Effector memory CD8-positive, alpha-beta T cell (primary cell): ENCODE data around the gene KIF1B.

Experiments used
- ATAC-seq: fragments of 150-1000 bp; cut with Tn5 transposase; replicated peaks from 2 replicates; pipeline ENCODE4 v1.10.0; 2021; ENCODE audit warnings: mild to moderate bottlenecking, moderate library complexity
- DNase-seq, 3 experiments: peaks; one replicate each; pipeline ENCODE4 v3.0.0; 2021
- H3K27ac Mint-ChIP-seq, 2 donors: one replicate each; pipeline ENCODE4 v1.8.0; 2022; ENCODE audit warnings: mild to moderate bottlenecking in 2 of 2, mixed read lengths in 2 of 2, moderate library complexity in 2 of 2
- H3K27me3 Mint-ChIP-seq, 2 donors: one replicate each; pipeline ENCODE4 v1.8.0; 2022; ENCODE audit warnings: mixed read lengths in 2 of 2
- H3K36me3 Mint-ChIP-seq: one replicate; pipeline ENCODE4 v1.8.0; 2022; ENCODE audit warnings: mild to moderate bottlenecking, moderate library complexity, mixed read lengths; ENCODE audit not compliant: insufficient read depth
- H3K4me1 Mint-ChIP-seq, 2 donors: one replicate each; pipeline ENCODE4 v1.8.0; 2022; ENCODE audit warnings: low read depth in 2 of 2, mixed read lengths in 2 of 2
- H3K4me3 Mint-ChIP-seq, 2 donors: one replicate each; pipeline ENCODE4 v1.8.0; 2022; ENCODE audit warnings: mild to moderate bottlenecking in 2 of 2, mixed read lengths in 2 of 2, moderate library complexity in 2 of 2
- H3K9me3 Mint-ChIP-seq, 2 donors: one replicate each; pipeline ENCODE4 v1.8.0; 2022; ENCODE audit warnings: mixed read lengths in 2 of 2

Gene KIF1B

DNA sequence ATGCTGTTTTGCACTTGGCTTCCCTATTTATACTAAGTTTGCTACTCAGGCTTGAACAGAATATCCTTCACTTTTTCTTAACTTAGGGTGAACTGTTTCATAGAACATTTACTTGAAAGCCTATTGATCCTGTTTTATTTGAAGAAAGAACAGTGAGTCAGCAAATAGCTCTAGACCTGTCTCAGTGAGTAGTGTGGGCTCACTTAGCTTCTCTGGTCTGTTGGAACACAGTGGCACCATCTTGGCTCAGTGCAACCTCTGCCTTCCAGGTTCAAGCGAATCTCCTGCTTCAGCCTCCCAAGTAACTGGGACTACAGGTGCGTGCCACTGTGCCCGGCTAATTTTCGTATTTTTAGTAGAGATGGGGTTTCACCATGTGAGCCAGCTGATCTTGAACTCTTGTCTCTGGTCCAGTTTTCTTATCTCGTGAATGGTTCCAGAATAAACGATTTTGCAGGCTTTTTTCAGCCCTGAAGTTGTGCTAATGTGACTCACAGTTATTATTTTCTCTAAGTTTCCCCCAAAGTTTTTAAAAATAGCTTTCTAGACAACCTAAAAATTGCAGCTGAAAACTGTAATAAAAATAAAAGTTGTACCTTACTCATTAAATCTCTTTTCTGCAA is 76.8 kb downstream of the KIF1B start:
- no peak for DNase-seq
- peaks cover 14% of the 10 kb centered on the region for H3K36me3 Mint-ChIP-seq
- no peaks in the 10 kb centered on the region for H3K4me1 Mint-ChIP-seq
- H3K27me3 Mint-ChIP-seq: no peaks in the 10 kb centered on the region
- no peaks in the 10 kb centered on the region for H3K9me3 Mint-ChIP-seq
- H3K4me3 Mint-ChIP-seq: no peak overlapping the region
- ATAC-seq: no peak
- no peak overlapping the region for H3K27ac Mint-ChIP-seq

DNA sequence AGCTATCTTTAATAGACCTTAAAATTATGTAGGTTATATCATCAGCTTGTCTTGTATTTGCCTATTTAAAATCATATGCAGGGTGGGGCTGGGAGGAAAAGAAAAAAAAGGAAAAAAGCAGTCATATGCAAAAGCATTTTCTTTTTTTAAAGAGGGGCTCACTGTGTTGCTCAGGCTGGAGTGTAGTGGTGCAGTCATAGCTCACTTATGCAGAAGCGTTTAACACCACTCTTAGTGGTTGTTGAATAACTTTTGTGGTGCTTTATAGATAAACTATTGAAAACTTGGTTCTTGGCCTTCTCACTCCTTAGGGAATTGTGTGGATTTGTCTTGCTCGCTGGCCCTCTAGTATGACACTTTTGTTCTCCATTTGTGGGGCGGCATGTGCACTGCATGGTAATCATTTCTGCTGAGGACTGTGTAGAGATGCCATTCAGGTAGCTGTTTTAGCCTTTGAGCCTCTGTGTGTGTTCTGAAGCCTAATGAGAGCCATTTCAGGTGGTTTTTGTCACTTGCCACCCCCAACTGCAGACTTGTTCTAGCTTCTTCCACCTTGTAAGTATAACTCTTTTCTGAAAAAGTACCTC is 77.8 kb downstream of the KIF1B start:
- no peak for DNase-seq
- Mint-ChIP-seq H3K27me3 (no peaks in the 10 kb centered on the region), H3K4me1 (no peaks in the 10 kb centered on the region), H3K27ac (no peak overlapping the region), H3K36me3 (peaks cover 13% of the 10 kb centered on the region), H3K9me3 (no peaks in the 10 kb centered on the region), H3K4me3 (no peak overlapping the region)
- no peak for ATAC-seq

DNA sequence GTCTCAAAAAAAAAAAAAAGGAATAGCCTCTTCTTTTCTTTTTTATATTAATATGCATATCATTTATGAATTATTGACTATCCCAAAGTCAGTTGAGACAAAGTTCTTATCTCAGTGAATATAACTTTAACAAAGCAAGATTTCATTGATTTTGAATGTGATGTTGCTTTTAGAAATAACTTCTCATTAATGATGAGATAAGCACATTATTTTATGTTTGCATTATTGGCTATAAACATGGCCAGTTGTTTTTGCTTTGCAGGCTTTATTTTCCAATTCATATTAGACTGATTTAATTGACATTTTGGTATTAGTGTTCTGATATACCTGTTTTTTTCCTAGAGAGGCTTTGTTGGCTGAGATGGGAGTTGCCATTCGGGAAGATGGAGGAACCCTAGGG is 81.3 kb downstream of the KIF1B start:
- H3K4me3 Mint-ChIP-seq: no peak overlapping the region
- H3K27me3 Mint-ChIP-seq: no peaks in the 10 kb centered on the region
- H3K9me3 Mint-ChIP-seq: no peaks in the 10 kb centered on the region
- no peak overlapping the region for H3K27ac Mint-ChIP-seq
- DNase-seq (no peak), ATAC-seq (no peak)
- H3K4me1 Mint-ChIP-seq: no peaks in the 10 kb centered on the region
- peaks cover 18% of the 10 kb centered on the region for H3K36me3 Mint-ChIP-seq

- no peak for ATAC-seq
- Mint-ChIP-seq H3K4me1 (no peaks in the 10 kb centered on the region), H3K9me3 (no peaks in the 10 kb centered on the region), H3K27me3 (no peaks in the 10 kb centered on the region), H3K4me3 (no peak overlapping the region), H3K36me3 (peaks cover 18% of the 10 kb centered on the region), H3K27ac (peak overlapping the region in 1 of 2 donors; percentile 55)
- DNase-seq: no peak
Measured at GRCh38 chr1:10292188-10292587, 81.8 kb downstream of the KIF1B start.

DNA sequence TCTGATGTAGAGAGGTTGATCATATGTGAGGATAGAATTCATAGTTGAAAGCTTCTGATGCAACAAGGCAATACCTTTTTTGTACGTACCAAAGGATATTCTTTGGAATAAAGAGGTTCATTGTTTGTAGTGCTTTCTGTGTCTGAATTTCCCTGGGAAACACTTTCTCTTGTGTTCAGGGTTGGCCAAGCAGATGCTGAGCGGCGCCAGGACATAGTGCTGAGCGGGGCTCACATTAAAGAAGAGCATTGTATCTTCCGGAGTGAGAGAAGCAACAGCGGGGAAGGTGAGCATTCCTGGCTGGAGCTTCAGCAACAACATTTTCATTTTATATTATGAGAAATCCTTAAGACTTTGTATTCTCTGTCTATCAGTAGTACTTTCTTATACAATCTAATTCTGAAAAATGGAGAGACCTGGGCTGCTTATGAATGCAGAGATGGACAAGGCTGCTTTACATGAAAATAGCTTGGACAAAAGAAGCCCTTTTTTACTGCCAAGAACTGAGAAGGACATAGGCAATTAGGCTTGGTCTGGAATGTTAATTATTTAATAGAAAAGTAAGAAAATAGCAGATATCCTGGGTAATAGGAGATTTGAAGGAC is 85.2 kb downstream of the KIF1B start:
- H3K4me1 Mint-ChIP-seq: no peaks in the 10 kb centered on the region
- no peak for ATAC-seq
- H3K27me3 Mint-ChIP-seq: no peaks in the 10 kb centered on the region

DNA sequence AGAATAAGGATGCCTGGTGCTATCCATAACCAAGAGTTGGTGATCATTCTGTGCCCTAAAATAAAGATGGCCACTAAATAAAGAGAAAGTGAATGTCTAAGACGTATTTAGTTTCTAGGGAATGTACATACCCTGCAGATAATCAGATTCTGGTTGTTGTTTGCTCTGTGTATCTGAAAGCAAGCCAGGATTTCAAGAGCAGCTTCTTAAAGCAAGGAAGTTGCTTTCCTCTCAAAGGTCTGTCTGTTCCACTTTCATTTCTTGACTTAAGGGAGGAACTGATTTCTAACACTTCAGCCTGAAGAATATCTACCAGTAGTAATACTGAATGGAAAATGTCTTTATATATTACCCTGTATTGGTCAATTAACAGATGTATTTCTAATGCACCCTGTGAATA is 88.8 kb downstream of the KIF1B start:
- H3K27me3 Mint-ChIP-seq: no peaks in the 10 kb centered on the region
- no peak overlapping the region for H3K4me3 Mint-ChIP-seq
- DNase-seq (no peak), ATAC-seq (no peak)
- H3K27ac Mint-ChIP-seq: no peak overlapping the region
- H3K36me3 Mint-ChIP-seq: peaks cover 13% of the 10 kb centered on the region
- H3K4me1 Mint-ChIP-seq: no peaks in the 10 kb centered on the region
- H3K9me3 Mint-ChIP-seq: no peaks in the 10 kb centered on the region

More for the DNA sequence above, 85.2 kb downstream of the KIF1B start:
- H3K9me3 Mint-ChIP-seq: no peaks in the 10 kb centered on the region
- peaks cover 19% of the 10 kb centered on the region for H3K36me3 Mint-ChIP-seq
- H3K4me3 Mint-ChIP-seq: no peak overlapping the region
- DNase-seq: no peak
- H3K27ac Mint-ChIP-seq: no peak overlapping the region

DNA sequence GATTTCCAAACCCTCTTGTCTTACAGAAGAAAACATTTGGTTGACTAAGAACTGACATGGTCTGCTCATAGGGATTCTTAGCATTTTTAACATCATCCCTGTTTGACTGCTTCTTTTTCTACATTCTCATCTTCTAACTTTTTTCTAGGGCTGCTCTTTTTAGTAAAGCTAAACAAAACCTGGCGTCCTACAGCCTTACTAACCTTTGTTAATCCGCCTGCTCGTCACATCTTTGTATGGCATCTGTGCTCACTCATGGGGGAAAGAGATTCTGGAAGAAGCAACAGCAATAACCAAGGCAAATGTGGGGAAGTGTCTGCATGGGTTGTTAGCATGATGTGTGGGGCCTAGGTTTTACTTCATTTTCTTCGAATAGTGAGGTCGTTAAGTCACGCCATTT is 92.0 kb downstream of the KIF1B start:
- Mint-ChIP-seq H3K27me3 (no peaks in the 10 kb centered on the region), H3K9me3 (no peaks in the 10 kb centered on the region), H3K4me3 (no peak overlapping the region), H3K4me1 (peaks cover 0 to 2% of the 10 kb centered on the region in 2 donors), H3K36me3 (peaks cover 10% of the 10 kb centered on the region), H3K27ac (no peak overlapping the region)
- ATAC-seq (no peak), DNase-seq (no peak)

DNA sequence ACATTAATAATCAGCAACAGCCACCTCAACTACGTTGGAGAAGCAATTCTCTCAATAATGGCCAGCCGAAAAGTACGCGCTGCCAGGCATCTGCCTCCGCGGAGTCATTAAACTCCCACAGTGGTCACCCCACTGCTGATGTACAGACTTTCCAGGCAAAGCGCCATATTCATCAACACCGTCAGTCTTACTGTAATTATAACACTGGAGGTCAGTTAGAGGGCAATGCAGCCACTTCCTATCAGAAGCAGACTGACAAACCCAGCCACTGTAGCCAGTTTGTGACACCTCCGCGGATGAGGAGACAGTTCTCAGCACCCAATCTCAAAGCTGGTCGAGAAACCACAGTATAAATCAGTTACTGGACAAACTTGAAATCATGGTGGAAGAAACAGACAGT is 93.9 kb downstream of the KIF1B start:
- Mint-ChIP-seq H3K9me3 (no peaks in the 10 kb centered on the region), H3K27ac (no peak overlapping the region), H3K4me3 (no peak overlapping the region), H3K4me1 (peaks cover 3 to 13% of the 10 kb centered on the region in 2 donors), H3K27me3 (no peaks in the 10 kb centered on the region), H3K36me3 (peaks cover 6% of the 10 kb centered on the region)
- no peak for ATAC-seq
- no peak for DNase-seq

GRCh38 chr1:10306435-10306834 is 96.1 kb downstream of the KIF1B start:
- no peak for DNase-seq
- ATAC-seq: no peak
- Mint-ChIP-seq H3K4me3 (no peak overlapping the region), H3K9me3 (no peaks in the 10 kb centered on the region), H3K27me3 (no peaks in the 10 kb centered on the region), H3K36me3 (peaks cover 6% of the 10 kb centered on the region), H3K27ac (no peak overlapping the region), H3K4me1 (peaks cover 3 to 13% of the 10 kb centered on the region in 2 donors)

DNA sequence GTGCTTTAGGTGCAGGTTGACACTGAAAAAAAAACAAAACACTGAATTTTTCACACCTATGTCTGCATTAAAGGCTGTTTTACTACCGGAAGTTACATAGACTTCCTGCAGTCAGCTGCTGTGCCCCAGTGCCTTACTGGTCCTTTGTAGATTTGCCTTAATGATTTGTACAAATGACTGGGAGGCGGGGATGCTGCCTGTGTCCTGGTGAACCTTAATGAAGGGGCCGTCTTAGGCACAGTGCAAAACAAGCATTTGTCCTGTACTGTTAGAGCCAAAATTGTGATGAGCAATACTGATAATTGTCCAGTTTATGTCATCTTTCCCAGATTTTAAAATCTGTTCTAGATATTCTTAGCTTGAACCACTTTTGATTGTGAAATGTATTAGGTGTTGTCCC is 97.6 kb downstream of the KIF1B start:
- no peaks in the 10 kb centered on the region for H3K9me3 Mint-ChIP-seq
- peaks cover 4% of the 10 kb centered on the region for H3K36me3 Mint-ChIP-seq
- peak overlapping the region; percentile 55 to 94 for H3K27ac Mint-ChIP-seq
- DNase-seq (peak; percentile 41 to 54 (median 42)), ATAC-seq (peak; percentile 99)
- H3K27me3 Mint-ChIP-seq: no peaks in the 10 kb centered on the region
- peaks cover 3 to 13% of the 10 kb centered on the region in 2 donors for H3K4me1 Mint-ChIP-seq
- peak overlapping the region in 1 of 2 donors; percentile 5 for H3K4me3 Mint-ChIP-seq

DNA sequence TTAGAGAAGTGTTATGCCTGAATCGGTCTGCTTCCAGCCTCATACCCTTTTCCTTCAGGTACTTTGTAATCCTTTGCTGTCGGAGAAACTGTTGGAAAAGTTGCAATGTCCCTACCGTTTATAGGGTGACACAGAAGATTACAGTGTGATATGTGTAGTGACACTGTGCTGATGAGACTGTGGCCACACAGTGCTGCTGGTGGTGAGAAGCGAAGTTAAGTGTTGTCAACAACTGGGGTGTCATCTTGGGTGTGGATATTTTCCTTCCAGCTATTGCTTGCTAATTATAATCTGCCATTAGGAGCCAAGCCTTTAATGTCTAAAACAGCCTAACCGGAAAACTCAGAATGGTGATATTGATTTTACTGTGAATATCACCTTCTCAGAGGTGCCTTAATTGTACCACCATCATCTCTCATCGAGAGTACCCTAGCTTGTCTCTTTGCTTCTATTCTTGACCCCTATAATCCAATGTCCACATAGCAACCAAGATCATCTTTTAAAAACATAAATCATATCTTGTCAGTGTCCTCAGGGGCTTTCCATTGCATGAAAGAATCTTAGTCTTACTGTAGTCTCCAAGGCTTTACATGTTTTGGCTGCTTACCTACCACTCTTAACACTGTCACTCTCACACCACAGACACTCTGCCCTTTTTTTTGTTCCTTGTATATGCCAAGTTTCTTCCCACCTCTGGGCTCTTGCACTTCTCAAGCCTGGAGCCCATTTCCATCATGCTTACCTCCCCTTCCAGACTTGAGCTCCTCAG is 99.1 kb downstream of the KIF1B start:
- Mint-ChIP-seq H3K27me3 (no peaks in the 10 kb centered on the region), H3K4me3 (no peak overlapping the region), H3K4me1 (peaks cover 3 to 13% of the 10 kb centered on the region in 2 donors), H3K27ac (peak overlapping the region; percentile 7 to 94), H3K36me3 (no peaks in the 10 kb centered on the region), H3K9me3 (no peaks in the 10 kb centered on the region)
- DNase-seq (no peak), ATAC-seq (no peak)

GRCh38 chr1:10316752-10317151 is 106.4 kb downstream of the KIF1B start:
- no peak overlapping the region for H3K4me3 Mint-ChIP-seq
- peak overlapping the region in 1 of 2 donors; percentile 49 for H3K27ac Mint-ChIP-seq
- peaks cover 3% of the 10 kb centered on the region for H3K36me3 Mint-ChIP-seq
- no peaks in the 10 kb centered on the region for H3K4me1 Mint-ChIP-seq
- ATAC-seq (no peak), DNase-seq (no peak)
- H3K27me3 Mint-ChIP-seq: no peaks in the 10 kb centered on the region
- H3K9me3 Mint-ChIP-seq: no peaks in the 10 kb centered on the region

DNA sequence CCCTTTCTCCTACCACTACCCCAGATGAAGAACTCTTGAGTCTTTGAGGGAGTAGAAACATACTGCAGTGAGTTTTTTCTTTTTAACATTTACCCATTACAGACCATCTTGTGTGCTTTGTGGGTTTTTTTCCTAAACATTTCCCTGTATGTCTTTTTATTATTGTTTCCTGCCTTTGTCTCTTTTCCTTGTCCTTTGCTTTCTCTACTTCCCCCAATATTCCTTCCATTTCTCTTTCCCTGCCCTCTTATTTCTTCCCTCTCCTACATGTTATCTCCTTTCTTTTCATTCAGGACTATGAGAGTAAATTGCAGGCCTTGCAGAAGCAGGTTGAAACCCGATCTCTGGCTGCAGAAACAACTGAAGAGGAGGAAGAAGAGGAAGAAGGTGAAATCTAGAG is 109.4 kb downstream of the KIF1B start:
- DNase-seq: no peak
- Mint-ChIP-seq H3K36me3 (peaks cover 10% of the 10 kb centered on the region), H3K4me1 (peaks cover 0 to 4% of the 10 kb centered on the region in 2 donors), H3K27ac (no peak overlapping the region), H3K9me3 (no peaks in the 10 kb centered on the region), H3K4me3 (no peak overlapping the region), H3K27me3 (no peaks in the 10 kb centered on the region)
- ATAC-seq: no peak
